Tibial artery (tissue), 4 donors: ENCODE results near the gene PRDM7.

Source experiments
- DNase-seq, 2 donors: peaks; one replicate each; pipeline ENCODE4 v3.0.0-alpha.2; 2019
- H3K27ac ChIP-seq, 2 donors: fragments of 200-600 bp; sonication (generic) in 1 of 2; 1 replicate in 1 of 2; 2 replicates in 1 of 2; pipeline ENCODE4 v1.5.1; 2018 to 2019; ENCODE audit warnings: mild to moderate bottlenecking in 1 of 2
- H3K27me3 ChIP-seq, 2 donors: fragments of 200-600 bp; sonication (generic) in 1 of 2; one replicate each; pipeline versions ENCODE4 v1.5.1 to v1.6.0; 2016 to 2019
- H3K36me3 ChIP-seq, 3 donors: fragments of 200-600 bp; sonication (generic) in 2 of 3; one replicate each; pipeline ENCODE4 v1.5.1; 2016 to 2019; ENCODE audit warnings: mild to moderate bottlenecking in 2 of 3
- H3K4me1 ChIP-seq, 4 donors: fragments of 200-600 bp; sonication (generic) in 2 of 4; 1 replicate in 3 of 4; 2 replicates in 1 of 4; pipeline ENCODE4 v1.5.1; 2016 to 2019
- H3K4me3 ChIP-seq, 2 donors: fragments of 200-600 bp; sonication (generic) in 1 of 2; 1 replicate in 1 of 2; 2 replicates in 1 of 2; pipeline ENCODE4 v1.5.1; 2018 to 2019; ENCODE audit warnings: mild to moderate bottlenecking in 2 of 2
- H3K9me3 ChIP-seq, 3 donors: fragments of 200-600 bp; sonication (generic) in 1 of 3; one replicate each; pipeline ENCODE4 v1.5.1; 2016 to 2019
- CTCF ChIP-seq, 2 experiments: fragments of 200-600 bp in 1 of 2; fragments of 450-650 bp in 1 of 2; IDR thresholded peaks; one replicate each; pipeline ENCODE4 v1.5.1; 2017 to 2019; ENCODE audit warnings: antibody characterized with exemption in 2 of 2, mild to moderate bottlenecking in 1 of 2, moderate library complexity in 1 of 2
- intact Hi-C: fragments of 100-400 bp; cut with DNase I; formaldehyde crosslinking; loops from one replicate; pipeline ENCODE4 v1.15.0; 2023; ENCODE audit warnings: low total_unique reads

The PRDM7 gene

GRCh38 chr16:90031186-90031930, 45.8 kb downstream of the PRDM7 start:
- peaks cover 0 to 70% (median 10%) of the 10 kb centered on the region in 3 donors for H3K36me3 ChIP-seq
- no peaks in the 10 kb centered on the region for H3K9me3 ChIP-seq
- no peak for TF ChIP-seq CTCF (IDR thresholded peaks at IDR 0.05)
- no peaks in the 10 kb centered on the region for H3K4me1 ChIP-seq
- no peaks in the 10 kb centered on the region for H3K27me3 ChIP-seq
- intact Hi-C loops, result no loop called here
- no peak overlapping the region for H3K27ac ChIP-seq
- no peak overlapping the region for H3K4me3 ChIP-seq
- DNase-seq, result no peak

DNA sequence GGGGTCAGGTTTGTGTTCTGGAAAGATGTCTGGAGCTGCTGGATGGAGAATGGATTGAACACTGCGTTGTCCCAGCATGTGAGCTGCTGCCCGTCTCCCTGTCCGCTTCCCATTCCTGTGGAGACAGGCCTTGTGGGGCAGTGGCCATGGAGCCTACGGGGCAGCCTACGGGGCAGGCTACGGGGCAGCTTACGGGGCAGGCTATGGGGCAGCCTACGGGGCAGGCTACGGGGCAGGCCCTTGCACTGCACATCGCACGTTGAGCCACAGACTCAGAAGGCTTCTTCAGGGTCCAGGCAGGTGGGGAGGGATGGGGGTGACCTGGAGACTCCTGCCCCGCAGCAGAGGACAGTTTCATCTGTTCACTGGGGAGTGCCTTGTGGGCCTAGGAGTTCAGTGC, 48.1 kb downstream of the PRDM7 start:
- no peak for TF ChIP-seq CTCF (IDR thresholded peaks at IDR 0.05)
- Histone ChIP-seq H3K9me3 (no peaks in the 10 kb centered on the region), H3K27ac (no peak overlapping the region), H3K36me3 (peaks cover 0 to 47% (median 3%) of the 10 kb centered on the region in 3 donors), H3K4me3 (no peak overlapping the region), H3K4me1 (no peaks in the 10 kb centered on the region), H3K27me3 (no peaks in the 10 kb centered on the region)
- no peak for DNase-seq
- intact Hi-C loops, result no loop called here

DNA sequence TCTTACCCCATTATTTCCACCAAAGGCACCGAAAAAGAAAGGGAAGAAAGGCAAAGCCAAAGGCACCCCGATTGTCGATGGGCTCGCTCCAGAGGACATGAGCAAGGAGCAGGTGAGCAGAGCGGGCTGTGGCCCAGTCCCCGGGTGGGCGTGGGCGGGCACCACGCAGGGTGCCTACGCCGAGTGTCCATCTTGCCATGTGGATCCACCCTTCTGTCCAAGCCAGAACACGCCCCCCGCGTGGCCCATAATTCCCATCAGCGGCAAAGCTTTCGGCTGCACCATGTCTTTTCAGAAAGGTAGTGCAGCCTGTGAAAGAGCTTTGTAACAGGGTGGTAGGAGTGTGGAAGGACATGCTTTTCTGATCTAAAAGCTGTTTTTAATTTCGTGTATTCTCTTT, 49.5 kb downstream of the PRDM7 start:
- no peak overlapping the region for H3K27ac ChIP-seq
- H3K27me3 ChIP-seq, result no peaks in the 10 kb centered on the region
- peaks cover 0 to 35% (median 3%) of the 10 kb centered on the region in 3 donors for H3K36me3 ChIP-seq
- no peak for TF ChIP-seq CTCF (IDR thresholded peaks at IDR 0.05)
- H3K4me3 ChIP-seq, result no peak overlapping the region
- peaks cover 0 to 10% (median 8%) of the 10 kb centered on the region in 4 donors for H3K4me1 ChIP-seq
- no peak for DNase-seq
- H3K9me3 ChIP-seq, result no peaks in the 10 kb centered on the region
- intact Hi-C loops, result no loop called here

- no peak for TF ChIP-seq CTCF (IDR thresholded peaks at IDR 0.05)
- Histone ChIP-seq H3K27me3 (no peaks in the 10 kb centered on the region), H3K4me3 (no peak overlapping the region), H3K36me3 (peaks cover 0 to 20% (median 3%) of the 10 kb centered on the region in 3 donors), H3K9me3 (no peaks in the 10 kb centered on the region), H3K27ac (no peak overlapping the region), H3K4me1 (peaks cover 0 to 19% (median 10%) of the 10 kb centered on the region in 4 donors)
- intact Hi-C loops, result no loop called here
- DNase-seq, result no peak
Observed at GRCh38 chr16:90026135-90026534, 51.0 kb downstream of the PRDM7 start.

- H3K27ac ChIP-seq, result peak overlapping the region; percentile 74 to 78
- peaks cover 0 to 46% (median 24%) of the 10 kb centered on the region in 4 donors for H3K4me1 ChIP-seq
- peaks cover 0 to 4% (median 3%) of the 10 kb centered on the region in 3 donors for H3K36me3 ChIP-seq
- no peak for DNase-seq
- H3K9me3 ChIP-seq, result no peaks in the 10 kb centered on the region
- peak overlapping the region; percentile 67 to 91 for H3K4me3 ChIP-seq
- H3K27me3 ChIP-seq, result peaks cover 0 to 6% of the 10 kb centered on the region in 2 donors
- intact Hi-C loops, result no loop called here
- no peak for TF ChIP-seq CTCF (IDR thresholded peaks at IDR 0.05)
Observed at GRCh38 chr16:90023078-90023447, 54.1 kb downstream of the PRDM7 start.
